ACC112 (cell line): Measurements from ENCODE around the gene MECR.
"Not testable (repeated sequence)": the region's sequence is repeated elsewhere in the genome, so short reads cannot be mapped to it uniquely, and the experiment has no call there.

Source experiments
- H2AFZ ChIP-seq: fragments of 200-600 bp; sonication (generic); one replicate; pipeline ENCODE4 v1.6.0; 2017; ENCODE audit warnings: antibody characterized with exemption, low read length; ENCODE audit not compliant: unreplicated experiment
- H3K27ac ChIP-seq: fragments of 200-600 bp; sonication (generic); 2 replicates; pipeline ENCODE4 v1.5.1; 2014; ENCODE audit warnings: low read depth, mild to moderate bottlenecking, antibody characterized with exemption, low read length, moderate library complexity
- H3K27me3 ChIP-seq: fragments of 200-600 bp; sonication (generic); 2 replicates; pipeline ENCODE4 v1.6.1; 2014; ENCODE audit warnings: mild to moderate bottlenecking, antibody characterized with exemption, low read length, moderate library complexity, mixed read lengths; ENCODE audit not compliant: insufficient read depth
- H3K36me3 ChIP-seq: fragments of 200-600 bp; sonication (generic); 2 replicates; pipeline ENCODE4 v1.6.1; 2016; ENCODE audit warnings: mild to moderate bottlenecking, antibody characterized with exemption, low read length, moderate library complexity, mixed read lengths; ENCODE audit not compliant: insufficient read depth
- H3K4me1 ChIP-seq: fragments of 200-600 bp; sonication (generic); one replicate; pipeline ENCODE4 v1.6.1; 2016; ENCODE audit warnings: low read length, mixed read lengths; ENCODE audit not compliant: insufficient read depth, unreplicated experiment, control insufficient read depth
- H3K4me3 ChIP-seq: fragments of 200-600 bp; sonication (generic); 2 replicates; pipeline ENCODE4 v1.5.1; 2014; ENCODE audit warnings: mild to moderate bottlenecking, low read depth, low read length
- H3K79me2 ChIP-seq: fragments of 200-600 bp; sonication (generic); one replicate; pipeline ENCODE4 v1.6.0; 2016; ENCODE audit warnings: low read length; ENCODE audit not compliant: control insufficient read depth, unreplicated experiment, insufficient read depth

The MECR gene

DNA sequence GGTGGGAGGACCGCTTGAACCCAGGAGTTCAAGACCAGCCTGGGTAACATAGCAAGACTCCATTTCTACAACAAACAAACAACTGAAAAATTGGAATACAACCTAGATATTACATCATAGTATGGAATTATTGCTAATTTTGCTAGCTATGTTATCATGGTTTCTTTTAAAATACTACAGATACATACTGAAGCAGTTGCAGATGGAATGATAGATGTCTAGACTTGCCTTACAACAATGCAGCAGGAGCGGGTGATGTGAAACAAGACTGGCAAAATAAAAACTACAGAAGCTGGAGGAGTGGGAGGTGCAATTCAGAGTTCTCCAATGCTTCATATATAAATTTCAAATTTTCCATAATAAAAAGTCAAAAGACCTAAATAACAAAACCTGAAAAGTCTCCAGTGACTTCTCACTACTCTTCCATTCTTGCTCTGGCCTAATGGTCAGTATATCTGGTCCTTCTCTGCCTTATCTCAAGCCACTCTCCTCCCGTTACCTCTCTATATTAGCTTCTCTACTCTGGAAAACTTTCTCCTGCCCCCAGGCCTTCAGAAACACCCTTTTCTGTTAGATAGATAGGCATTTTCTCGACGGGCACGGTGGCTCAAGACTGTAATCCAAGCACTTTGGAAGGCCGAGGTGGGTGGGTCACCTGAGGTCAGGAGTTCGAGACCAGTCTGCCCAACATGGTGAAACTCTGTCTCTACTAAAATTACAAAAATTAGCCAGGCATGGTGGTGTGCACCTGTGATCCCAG is 78.5 kb downstream of the MECR start:
- H2AFZ ChIP-seq, result no peak overlapping the region
- H3K4me3 ChIP-seq, result no peak overlapping the region
- H3K79me2 ChIP-seq, result peaks cover 22% of the 10 kb centered on the region
- H3K36me3 ChIP-seq, result peaks cover 60% of the 10 kb centered on the region
- no peaks in the 10 kb centered on the region for H3K27me3 ChIP-seq
- peaks cover 12% of the 10 kb centered on the region for H3K4me1 ChIP-seq
- no peak overlapping the region for H3K27ac ChIP-seq

DNA sequence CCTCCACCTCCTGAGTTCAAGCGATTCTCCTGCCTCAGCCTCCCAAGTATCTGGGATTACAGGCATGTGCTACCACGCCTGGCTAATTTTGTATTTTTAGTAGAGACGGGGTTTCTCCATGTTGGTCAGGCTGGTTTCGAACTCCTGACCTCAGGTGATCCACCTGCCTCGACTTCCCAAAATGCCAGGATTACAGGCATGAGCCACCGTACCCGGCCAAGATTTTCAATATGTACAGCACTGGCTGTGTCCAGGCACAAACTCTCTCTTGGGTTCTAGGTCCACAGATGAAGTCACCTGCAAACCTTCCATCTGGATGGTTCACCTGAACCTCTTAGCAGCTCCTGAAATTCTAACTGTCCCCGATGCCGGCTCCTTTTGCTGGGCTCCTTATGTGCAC is 80.4 kb downstream of the MECR start:
- not testable (repeated sequence) for H3K4me3 ChIP-seq, H2AFZ ChIP-seq, H3K27ac ChIP-seq, H3K27me3 ChIP-seq
- Histone ChIP-seq H3K4me1 (peaks cover 28% of the 10 kb centered on the region), H3K36me3 (peaks cover 49% of the 10 kb centered on the region), H3K79me2 (peaks cover 11% of the 10 kb centered on the region)

DNA sequence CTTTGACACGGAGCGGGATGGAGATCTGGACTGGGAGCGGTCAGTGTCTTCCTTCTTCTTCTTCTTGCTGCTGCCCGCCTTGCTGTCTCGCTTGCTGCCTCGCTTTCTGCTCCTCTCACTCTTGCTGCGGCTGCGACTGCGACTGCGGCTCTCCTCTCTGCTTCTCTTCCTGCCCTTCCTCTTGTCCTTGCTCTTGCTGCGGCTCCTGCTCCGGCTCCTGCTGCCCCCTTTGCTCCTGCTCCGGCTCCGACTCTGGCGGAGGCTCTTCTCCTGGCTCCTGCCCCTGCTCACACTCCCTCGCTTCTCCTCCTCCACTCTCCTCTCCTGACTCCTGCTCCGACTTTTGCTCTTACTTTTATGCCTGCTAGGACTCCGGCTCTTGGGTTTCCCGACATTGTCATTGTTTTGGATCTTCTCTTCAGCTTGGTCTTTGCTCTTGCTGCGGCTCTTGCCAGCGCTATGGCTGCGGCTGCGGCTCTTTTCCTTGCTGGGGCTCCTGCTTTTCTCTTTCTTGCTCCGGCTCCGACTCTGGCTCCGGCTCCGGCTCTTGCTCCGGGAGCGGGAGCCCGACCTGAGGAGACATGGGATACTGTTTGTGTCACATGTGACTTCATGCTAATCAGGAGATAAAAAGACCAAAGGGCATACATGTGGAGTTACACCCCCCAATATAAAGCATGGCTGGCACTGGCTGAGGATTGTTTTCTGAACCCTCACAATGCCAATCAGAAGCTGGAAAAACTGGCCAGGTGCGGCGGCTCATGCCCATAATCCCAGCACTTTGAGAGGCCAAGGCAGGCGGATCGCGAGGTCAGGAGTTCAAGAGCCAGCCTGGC is 81.9 kb downstream of the MECR start:
- Histone ChIP-seq H3K79me2 (peaks cover 2% of the 10 kb centered on the region), H3K36me3 (peaks cover 37% of the 10 kb centered on the region), H3K4me3 (no peak overlapping the region)

DNA sequence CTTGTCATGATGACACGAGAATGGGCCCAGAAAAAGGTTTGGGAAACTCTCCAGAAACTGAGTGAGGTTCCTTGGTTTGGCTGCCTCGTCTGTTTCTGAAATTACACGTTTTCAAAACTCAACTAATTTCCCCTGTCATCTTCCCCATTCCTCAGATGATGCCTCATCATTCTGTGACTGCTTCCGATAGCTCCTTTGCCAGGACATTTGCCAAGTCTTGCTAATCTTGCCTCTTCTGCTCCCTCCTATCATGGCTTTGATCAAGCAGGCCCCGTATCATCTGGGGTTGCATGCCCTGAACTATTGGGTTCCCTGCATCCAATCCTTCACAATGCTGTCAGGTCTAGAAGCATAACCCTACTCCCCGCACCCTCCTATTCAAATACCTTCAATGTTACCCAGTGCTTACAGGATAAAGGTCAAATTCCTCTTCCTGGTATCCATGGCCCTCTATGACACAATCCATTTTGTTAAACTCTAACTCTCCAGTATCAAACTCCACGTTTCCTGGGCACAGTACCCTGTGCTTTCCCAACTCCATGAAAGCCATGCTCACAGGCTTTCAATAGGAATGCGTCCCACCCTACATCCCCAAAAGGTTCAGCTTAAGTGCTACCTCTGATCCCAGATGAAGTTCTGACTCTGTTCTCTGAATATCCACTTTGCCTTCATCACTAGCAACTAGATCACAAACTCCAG is 84.8 kb downstream of the MECR start:
- no peaks in the 10 kb centered on the region for H3K79me2 ChIP-seq
- H3K36me3 ChIP-seq, result peaks cover 21% of the 10 kb centered on the region; the same call in 1 of the 2 replicates
- H3K4me1 ChIP-seq, result peaks cover 32% of the 10 kb centered on the region
- peak overlapping the region; percentile 95 for H3K27ac ChIP-seq
- H3K4me3 ChIP-seq, result peak overlapping the region; percentile 2; the same call in 1 of the 2 replicates
- H3K27me3 ChIP-seq, result no peaks in the 10 kb centered on the region
- H2AFZ ChIP-seq, result no peak overlapping the region

More for the DNA sequence above, 81.9 kb downstream of the MECR start:
- H3K27me3 ChIP-seq, result no peaks in the 10 kb centered on the region
- H3K27ac ChIP-seq, result peak overlapping the region; percentile 95
- H3K4me1 ChIP-seq, result peaks cover 32% of the 10 kb centered on the region
- H2AFZ ChIP-seq, result no peak overlapping the region

DNA sequence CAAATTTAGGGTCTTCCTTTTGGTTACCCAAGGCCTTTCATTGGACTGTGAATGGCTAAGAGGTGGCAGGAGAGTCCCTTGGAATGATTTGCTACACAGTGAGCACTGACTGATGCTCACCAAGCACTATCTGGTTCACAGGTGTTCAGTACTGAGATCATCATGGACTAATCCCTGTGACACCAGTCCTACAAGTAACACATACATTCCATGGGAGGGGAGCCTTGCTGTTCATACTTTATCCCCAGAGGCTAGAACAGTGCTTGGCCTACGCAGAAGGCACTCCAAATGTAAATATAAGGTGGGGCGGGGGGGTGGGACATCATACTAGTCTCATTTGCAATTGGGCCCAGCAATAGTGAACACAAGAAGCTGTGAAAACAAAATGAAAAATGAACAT is 86.6 kb downstream of the MECR start:
- no peak overlapping the region for H2AFZ ChIP-seq
- no peaks in the 10 kb centered on the region for H3K27me3 ChIP-seq
- H3K36me3 ChIP-seq, result peaks cover 10% of the 10 kb centered on the region; the same call in 1 of the 2 replicates
- H3K4me3 ChIP-seq, result no peak overlapping the region
- H3K27ac ChIP-seq, result peak overlapping the region; percentile 33; the same call in 1 of the 2 replicates
- peaks cover 32% of the 10 kb centered on the region for H3K4me1 ChIP-seq
- no peaks in the 10 kb centered on the region for H3K79me2 ChIP-seq

DNA sequence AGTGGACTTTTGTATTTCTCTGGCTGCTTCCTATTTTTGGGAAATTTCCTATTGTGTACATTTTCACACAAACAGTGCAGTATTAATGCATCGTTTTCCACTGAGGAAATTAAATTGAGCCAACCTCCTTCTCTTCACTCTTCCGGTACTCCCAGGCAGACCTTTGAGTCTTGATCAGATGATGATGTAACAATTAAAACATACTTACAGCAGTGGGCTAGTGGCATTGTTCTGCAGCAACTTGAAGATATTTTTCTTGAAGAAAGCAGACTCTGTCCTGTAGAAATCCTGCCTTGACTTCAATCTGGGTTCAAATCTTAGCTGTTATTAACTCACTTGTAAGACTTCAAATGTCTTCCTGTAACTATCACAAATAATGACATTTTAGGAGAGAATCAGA is 88.0 kb downstream of the MECR start:
- H3K36me3 ChIP-seq, result no peaks in the 10 kb centered on the region
- no peak overlapping the region for H3K27ac ChIP-seq
- H3K79me2 ChIP-seq, result no peaks in the 10 kb centered on the region
- H3K4me1 ChIP-seq, result peaks cover 23% of the 10 kb centered on the region
- H2AFZ ChIP-seq, result no peak overlapping the region
- no peaks in the 10 kb centered on the region for H3K27me3 ChIP-seq
- H3K4me3 ChIP-seq, result no peak overlapping the region
